ENCODE results near the gene ANKRD50. TPM values are rescaled to one million over a fixed set of nuclear protein-coding genes. Genes with fewer than 3 reads are reported as not detected.
A peak's percentile ranks its signal among the peaks of the same experiment; 100 is the strongest.

Gene ANKRD50
- total RNA-seq, 4 donors from 2014 or later = 22.5 to 26.0 (median 23.7) TPM

DNA sequence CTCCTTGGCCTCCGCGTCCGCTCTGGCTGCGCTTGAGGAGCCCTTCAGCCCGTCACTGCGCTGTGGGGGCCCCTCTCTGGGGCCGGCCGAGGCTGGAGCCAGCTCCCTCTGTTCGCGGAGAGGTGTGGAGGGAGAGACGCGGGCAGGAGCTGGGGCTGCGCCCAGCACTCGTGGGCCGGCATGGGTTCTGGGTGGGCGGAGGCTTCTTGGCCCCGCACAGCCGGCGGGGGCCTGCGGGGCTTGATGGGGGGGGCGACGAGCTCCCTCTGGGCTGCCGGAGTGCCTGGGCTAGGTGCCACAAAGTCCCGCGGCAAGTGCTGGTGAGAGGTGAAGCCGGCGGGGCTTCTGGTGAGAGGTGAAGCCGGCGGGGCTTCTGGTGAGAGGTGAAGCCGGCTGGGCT, 61.9 kb downstream of the ANKRD50 start:
- TF ChIP-seq POLR2A (IDR thresholded peaks at IDR 0.05) = no peak
- TF ChIP-seq, protein P1, sequence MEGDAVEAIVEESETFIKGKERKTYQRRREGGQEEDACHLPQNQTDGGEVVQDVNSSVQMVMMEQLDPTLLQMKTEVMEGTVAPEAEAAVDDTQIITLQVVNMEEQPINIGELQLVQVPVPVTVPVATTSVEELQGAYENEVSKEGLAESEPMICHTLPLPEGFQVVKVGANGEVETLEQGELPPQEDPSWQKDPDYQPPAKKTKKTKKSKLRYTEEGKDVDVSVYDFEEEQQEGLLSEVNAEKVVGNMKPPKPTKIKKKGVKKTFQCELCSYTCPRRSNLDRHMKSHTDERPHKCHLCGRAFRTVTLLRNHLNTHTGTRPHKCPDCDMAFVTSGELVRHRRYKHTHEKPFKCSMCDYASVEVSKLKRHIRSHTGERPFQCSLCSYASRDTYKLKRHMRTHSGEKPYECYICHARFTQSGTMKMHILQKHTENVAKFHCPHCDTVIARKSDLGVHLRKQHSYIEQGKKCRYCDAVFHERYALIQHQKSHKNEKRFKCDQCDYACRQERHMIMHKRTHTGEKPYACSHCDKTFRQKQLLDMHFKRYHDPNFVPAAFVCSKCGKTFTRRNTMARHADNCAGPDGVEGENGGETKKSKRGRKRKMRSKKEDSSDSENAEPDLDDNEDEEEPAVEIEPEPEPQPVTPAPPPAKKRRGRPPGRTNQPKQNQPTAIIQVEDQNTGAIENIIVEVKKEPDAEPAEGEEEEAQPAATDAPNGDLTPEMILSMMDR (IDR thresholded peaks at IDR 0.05) = no peak
- WGBS, 2 donors = 95 to 97% methylated on average over 30 of the region's 30 CpGs
- intact Hi-C loops (cut with DNase I) = no loop called here
- no peaks in the 10 kb centered on the region for H3K9me3 ChIP-seq
- no peaks in the 10 kb centered on the region for H3K27me3 ChIP-seq
- no peak overlapping the region for H3K4me3 ChIP-seq (replicated peaks in 1 of 3)
- no peak overlapping the region for H3K27ac ChIP-seq
- DNase-seq = no peak
- H3K36me3 ChIP-seq = no peaks in the 10 kb centered on the region
- H3K4me1 ChIP-seq = no peaks in the 10 kb centered on the region

DNA sequence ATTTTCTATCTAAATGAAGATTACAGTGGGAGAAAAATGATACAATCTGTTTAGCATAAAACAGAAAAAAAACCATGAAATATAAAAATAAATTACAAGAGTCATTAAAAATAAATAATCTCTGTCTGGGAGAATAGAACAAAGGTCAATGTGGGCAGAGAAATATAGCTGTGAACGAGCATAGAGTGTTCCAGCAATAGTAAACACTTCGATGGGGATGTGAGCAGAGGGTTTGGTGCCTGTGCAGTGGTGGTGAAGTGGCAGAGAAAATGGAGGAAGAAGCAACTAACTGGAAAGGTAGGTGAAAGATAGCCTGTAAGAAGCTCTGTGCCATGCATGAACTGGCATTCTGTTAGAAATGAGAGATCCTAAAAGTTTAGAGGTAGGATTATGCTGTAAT, 64.9 kb downstream of the ANKRD50 start:
- TF ChIP-seq, protein P1 (IDR thresholded peaks at IDR 0.05) = no peak
- no peak for TF ChIP-seq POLR2A (IDR thresholded peaks at IDR 0.05)
- intact Hi-C loops (cut with DNase I) = no loop called here
- WGBS, 2 donors = 39 to 61% methylated on average over 2 of the region's 2 CpGs
- H3K36me3 ChIP-seq = no peaks in the 10 kb centered on the region
- peaks cover 0 to 3% of the 10 kb centered on the region in 2 donors for H3K4me1 ChIP-seq
- H3K4me3 ChIP-seq (replicated peaks in 1 of 3) = no peak overlapping the region
- DNase-seq = no peak
- no peaks in the 10 kb centered on the region for H3K27me3 ChIP-seq
- no peaks in the 10 kb centered on the region for H3K9me3 ChIP-seq
- H3K27ac ChIP-seq = no peak overlapping the region

DNA sequence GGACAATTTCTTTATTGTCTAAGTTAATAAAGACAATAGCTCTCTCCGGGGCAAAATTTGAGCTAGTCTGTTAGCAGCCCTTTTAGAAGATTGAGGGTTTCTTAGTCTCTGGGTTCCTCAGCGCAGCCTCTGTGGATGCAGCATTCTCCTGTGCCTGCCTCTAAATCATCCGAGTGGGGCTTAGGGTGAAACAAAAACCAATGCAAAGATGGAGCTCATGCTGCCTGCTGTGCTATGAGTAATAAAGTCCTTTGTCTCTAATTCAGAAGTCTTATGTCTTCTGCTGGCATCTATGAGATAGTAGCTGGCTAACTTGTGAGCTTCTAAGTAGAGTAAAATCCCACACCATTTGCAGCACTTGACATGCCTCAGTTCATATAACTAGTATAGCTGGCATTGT, 67.9 kb downstream of the ANKRD50 start:
- Histone ChIP-seq H3K36me3 (no peaks in the 10 kb centered on the region), H3K9me3 (no peaks in the 10 kb centered on the region), H3K27ac (no peak overlapping the region), H3K4me1 (peaks cover 0 to 10% of the 10 kb centered on the region in 2 donors), H3K4me3 (replicated peaks in 1 of 3) (no peak overlapping the region), H3K27me3 (no peaks in the 10 kb centered on the region)
- intact Hi-C loops (cut with DNase I) = no loop called here
- 94 to 95% methylated on average over 3 of the region's 3 CpGs for WGBS, 2 donors
- DNase-seq = no peak
- TF ChIP-seq, protein P1 (IDR thresholded peaks at IDR 0.05) = no peak

DNA sequence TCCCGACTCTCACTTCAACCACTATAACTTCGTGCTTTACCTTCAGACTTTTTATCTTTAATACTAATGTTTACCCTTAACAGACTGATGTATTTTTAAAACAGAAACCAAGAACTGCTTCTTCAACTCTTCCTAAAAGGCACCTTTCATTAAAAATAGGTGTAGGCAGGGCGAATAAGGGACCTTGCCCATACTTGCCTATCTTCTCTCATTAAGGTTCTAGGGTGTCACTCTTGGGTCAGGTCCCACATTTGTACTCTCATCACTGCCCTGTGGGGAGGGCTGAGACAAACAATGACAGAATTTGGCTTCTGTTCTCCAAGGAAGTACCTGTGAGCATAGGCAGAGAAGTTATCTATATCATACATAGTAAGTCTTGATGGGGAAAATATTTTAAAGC, 69.7 kb downstream of the ANKRD50 start:
- peak overlapping the region in 1 of 3 donors; percentile 32 for H3K27ac ChIP-seq
- no peak for DNase-seq
- no peaks in the 10 kb centered on the region for H3K9me3 ChIP-seq
- TF ChIP-seq, protein P1 (IDR thresholded peaks at IDR 0.05) = no peak
- TF ChIP-seq POLR2A (IDR thresholded peaks at IDR 0.05) = no peak
- peaks cover 0 to 10% of the 10 kb centered on the region in 2 donors for H3K4me1 ChIP-seq
- intact Hi-C loops (cut with DNase I) = no loop called here
- 93 to 95% methylated on average over 3 of the region's 3 CpGs for WGBS, 2 donors
- no peaks in the 10 kb centered on the region for H3K27me3 ChIP-seq
- no peaks in the 10 kb centered on the region for H3K36me3 ChIP-seq
- H3K4me3 ChIP-seq (replicated peaks in 1 of 3) = no peak overlapping the region

DNA sequence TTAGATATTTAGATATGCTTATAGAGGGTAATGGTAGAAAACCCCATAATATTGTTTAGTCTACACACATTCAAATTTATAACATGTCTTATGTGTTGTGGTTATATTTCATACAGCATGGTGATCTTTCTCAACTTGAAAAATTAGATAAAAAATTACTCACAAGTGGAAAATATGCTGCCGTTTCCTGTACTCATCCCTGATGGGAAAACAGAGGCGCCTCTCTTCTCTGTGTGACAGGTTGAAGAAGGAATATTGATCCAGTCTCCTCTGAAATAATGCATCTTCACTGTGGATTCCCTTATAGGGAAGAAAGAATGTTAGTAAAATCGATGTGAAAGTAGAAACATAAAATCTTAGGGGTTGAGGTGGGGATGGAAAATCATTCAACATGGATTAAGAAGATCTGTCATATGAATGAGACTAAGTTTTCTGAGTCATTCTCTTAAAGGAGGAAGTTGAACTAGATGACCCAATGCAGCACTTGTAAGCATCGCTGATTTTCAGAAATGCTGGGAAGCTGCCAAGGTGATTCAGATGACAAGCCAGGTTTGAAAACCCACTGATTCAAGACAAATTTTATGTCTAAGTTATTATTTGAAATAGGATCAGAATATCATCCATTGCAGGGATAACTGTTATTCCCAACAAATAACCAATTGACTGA, 70.7 kb downstream of the ANKRD50 start:
- Histone ChIP-seq H3K27ac (peak overlapping the region in 2 of 3 donors; percentile 32 to 68), H3K9me3 (no peaks in the 10 kb centered on the region), H3K27me3 (no peaks in the 10 kb centered on the region), H3K4me3 (replicated peaks in 1 of 3) (no peak overlapping the region), H3K36me3 (no peaks in the 10 kb centered on the region), H3K4me1 (peaks cover 0 to 10% of the 10 kb centered on the region in 2 donors)
- DNase-seq = peak; percentile 81 to 86
- no peak for TF ChIP-seq POLR2A (IDR thresholded peaks at IDR 0.05)
- intact Hi-C loops (cut with DNase I) = no loop called here
- WGBS, 2 donors = 55 to 60% methylated on average over 4 of the region's 4 CpGs

Measured in thyroid gland (tissue), 4 donors.